ENCODE measurements around the gene ASAH2B. TPM values are rescaled to one million over a fixed set of nuclear protein-coding genes. Genes with fewer than 3 reads are reported as not detected.

Gene ASAH2B
- total RNA-seq, 1 experiment from 2014 or later = 3.3 TPM

Other genes starting within 250 kb of the ASAH2B start
- 22.0 TPM for gene SGMS1, start 116.0 kb upstream of the ASAH2B start, total RNA-seq (2021; ENCODE audit: unreplicated experiment)
- 0.03 TPM for gene A1CF, start 145.7 kb downstream of the ASAH2B start, total RNA-seq (2021; ENCODE audit: unreplicated experiment)

Data from Panc1 (cell line).